GM10248 (cell line): ENCODE measurements around the gene KCNMA1.
"Not testable (repeated sequence)": the region's sequence is repeated elsewhere in the genome, so short reads cannot be mapped to it uniquely, and the experiment has no call there.

Experiments
- CTCF ChIA-PET: fragments of 300-600 bp; sonication (Branson Sonifier 250); formaldehyde crosslinking; extraction: SDS; loops from one replicate; lab custom pipeline; 2021; ENCODE audit warnings: antibody characterized with exemption; lab: Yijun Ruan, JAX
- POLR2A ChIA-PET: fragments of 350-650 bp; sonication (Branson Sonifier 250); formaldehyde crosslinking; extraction: SDS; loops from one replicate; lab custom pipeline; 2020; ENCODE audit warnings: antibody characterized with exemption; lab: Yijun Ruan, JAX
- DNase-seq: peaks from one replicate; pipeline ENCODE4 v3.0.0; 2012; ENCODE audit errors: extremely low spot score
- CTCF ChIP-seq: IDR thresholded peaks from 2 replicates; pipeline ENCODE4 v1.5.1; 2012; ENCODE audit warnings: mild to moderate bottlenecking, low read depth; ENCODE audit errors: extremely low read depth, missing control alignments, control extremely low read depth

The KCNMA1 gene

GRCh38 chr10:77667426-77668324 is 30.1 kb upstream of the KCNMA1 start:
- CTCF ChIA-PET: interaction anchor here (0.8 to 3.0 kb wide), 8 partner anchors 10 to 502 kb away, joined by 3 to 8 read pairs (median 4); no protein-coding TSS in a partner anchor
- POLR2A ChIA-PET: no interaction called here

GRCh38 chr10:77666821-77667220 is 29.2 kb upstream of the KCNMA1 start:
- ChIA-PET POLR2A (no interaction called here), CTCF (interaction anchor here (0.8 to 3.0 kb wide), 5 partner anchors 10 to 25 kb away, joined by 3 to 8 read pairs (median 5); no protein-coding TSS in a partner anchor)
- no peak for TF ChIP-seq CTCF
- DNase-seq: no peak

More at GRCh38 chr10:77667426-77668324, 30.1 kb upstream of the KCNMA1 start:
- no peak for DNase-seq
- no peak for TF ChIP-seq CTCF

- DNase-seq: no peak
- ChIA-PET CTCF (interaction anchor here (1.3 to 2.5 kb wide), 3 partner anchors 15 to 46 kb away, joined by 3 to 9 read pairs (median 4); no protein-coding TSS in a partner anchor), POLR2A (no interaction called here)
- TF ChIP-seq CTCF: no peak
These were observed 27.1 kb upstream of the KCNMA1 start for GRCh38 chr10:77664696-77665095.

GRCh38 chr10:77664008-77664407 is 26.4 kb upstream of the KCNMA1 start:
- CTCF ChIA-PET: interaction anchor here (1.3 to 2.5 kb wide), 4 partner anchors 9 to 277 kb away, joined by 3 to 9 read pairs (median 4); no protein-coding TSS in a partner anchor
- no peak for TF ChIP-seq CTCF
- no peak for DNase-seq
- POLR2A ChIA-PET: no interaction called here

GRCh38 chr10:77661674-77662073 is 24.1 kb upstream of the KCNMA1 start:
- POLR2A ChIA-PET: no interaction called here
- CTCF ChIA-PET: no interaction called here
- DNase-seq: no peak
- TF ChIP-seq CTCF: no peak

GRCh38 chr10:77661100-77661499 is 23.5 kb upstream of the KCNMA1 start:
- ChIA-PET POLR2A (no interaction called here), CTCF (no interaction called here)
- no peak for TF ChIP-seq CTCF
- DNase-seq: no peak

- CTCF ChIA-PET: interaction anchor here (0.7 to 1.2 kb wide), 4 partner anchors 13 to 52 kb away, joined by 3 to 5 read pairs (median 4); no protein-coding TSS in a partner anchor
- DNase-seq, POLR2A ChIA-PET: not testable (repeated sequence)
These were observed 21.6 kb upstream of the KCNMA1 start for GRCh38 chr10:77659046-77659670.
